ENCODE results near the gene UBAC2. TPM values are rescaled to one million over a fixed set of nuclear protein-coding genes. Genes with fewer than 3 reads are reported as not detected.

UBAC2 gene
- total RNA-seq, 1 experiment from 2014 or later, result 45.8 TPM

- no peak overlapping the region for H3K4me3 ChIP-seq (ENCODE audit: low read depth, low read length, poor library complexity, severe bottlenecking)
- POLR2A ChIA-PET (ENCODE audit: low non-redundant PET), result no interaction called here
- intact Hi-C loops (cut with micrococcal nuclease; ENCODE audit: unreplicated experiment), result no loop called here
- CTCF ChIA-PET, result no interaction called here
- H3K9me3 ChIP-seq (ENCODE audit: low read depth, low read length, poor library complexity, severe bottlenecking), result no peaks in the 10 kb centered on the region
- H3K4me1 ChIP-seq (ENCODE audit: insufficient read depth, low read length, poor library complexity, severe bottlenecking), result no peaks in the 10 kb centered on the region
- DNase-seq (ENCODE audit: low spot score), result no peak
- no peak for TF ChIP-seq EZH2 (IDR thresholded peaks at IDR 0.05; ENCODE audit: borderline replicate concordance, low read depth, low read length, poor library complexity, severe bottlenecking)
- no peak for TF ChIP-seq CTCF (conservative IDR thresholded peaks at IDR 0.05; ENCODE audit: low read depth, low read length)
- no peaks in the 10 kb centered on the region for H3K36me3 ChIP-seq (ENCODE audit: insufficient read depth, low read length, poor library complexity, severe bottlenecking)
- no peaks in the 10 kb centered on the region for H3K27me3 ChIP-seq (replicated peaks; ENCODE audit: insufficient read depth, low read depth, low read length, poor library complexity)
- no peak overlapping the region for H3K27ac ChIP-seq (ENCODE audit: low read depth, low read length, poor library complexity, severe bottlenecking)
- BruUV-seq (replicated peaks), result no TSS peak
These were observed 96.7 kb downstream of the UBAC2 start for GRCh38 chr13:99297331-99297730.

GRCh38 chr13:99298056-99298455 lies 97.4 kb downstream of the UBAC2 start:
- Histone ChIP-seq H3K4me1 (ENCODE audit: insufficient read depth, low read length, poor library complexity, severe bottlenecking) (no peaks in the 10 kb centered on the region), H3K4me3 (ENCODE audit: low read depth, low read length, poor library complexity, severe bottlenecking) (no peak overlapping the region), H3K36me3 (ENCODE audit: insufficient read depth, low read length, poor library complexity, severe bottlenecking) (no peaks in the 10 kb centered on the region), H3K9me3 (ENCODE audit: low read depth, low read length, poor library complexity, severe bottlenecking) (no peaks in the 10 kb centered on the region), H3K27ac (ENCODE audit: low read depth, low read length, poor library complexity, severe bottlenecking) (no peak overlapping the region), H3K27me3 (replicated peaks; ENCODE audit: insufficient read depth, low read depth, low read length, poor library complexity) (no peaks in the 10 kb centered on the region)
- no TSS peak for BruUV-seq (replicated peaks)
- ChIA-PET POLR2A (ENCODE audit: low non-redundant PET) (no interaction called here), CTCF (no interaction called here)
- no peak for DNase-seq (ENCODE audit: low spot score)
- TF ChIP-seq CTCF (conservative IDR thresholded peaks at IDR 0.05; ENCODE audit: low read depth, low read length) (no peak), EZH2 (IDR thresholded peaks at IDR 0.05; ENCODE audit: borderline replicate concordance, low read depth, low read length, poor library complexity, severe bottlenecking) (no peak)
- intact Hi-C loops (cut with micrococcal nuclease; ENCODE audit: unreplicated experiment), result no loop called here

GRCh38 chr13:99299256-99299919 lies 98.7 kb downstream of the UBAC2 start:
- H3K9me3 ChIP-seq (ENCODE audit: low read depth, low read length, poor library complexity, severe bottlenecking), result no peaks in the 10 kb centered on the region
- BruUV-seq (replicated peaks), result no TSS peak
- no peak overlapping the region for H3K27ac ChIP-seq (ENCODE audit: low read depth, low read length, poor library complexity, severe bottlenecking)
- CTCF ChIA-PET, result no interaction called here
- H3K4me3 ChIP-seq (ENCODE audit: low read depth, low read length, poor library complexity, severe bottlenecking), result no peak overlapping the region
- POLR2A ChIA-PET (ENCODE audit: low non-redundant PET), result no interaction called here
- intact Hi-C loops (cut with micrococcal nuclease; ENCODE audit: unreplicated experiment), result no loop called here
- DNase-seq (ENCODE audit: low spot score), result no peak
- H3K36me3 ChIP-seq (ENCODE audit: insufficient read depth, low read length, poor library complexity, severe bottlenecking), result no peaks in the 10 kb centered on the region
- no peaks in the 10 kb centered on the region for H3K4me1 ChIP-seq (ENCODE audit: insufficient read depth, low read length, poor library complexity, severe bottlenecking)
- TF ChIP-seq CTCF (conservative IDR thresholded peaks at IDR 0.05; ENCODE audit: low read depth, low read length) (no peak), EZH2 (IDR thresholded peaks at IDR 0.05; ENCODE audit: borderline replicate concordance, low read depth, low read length, poor library complexity, severe bottlenecking) (no peak)
- no peaks in the 10 kb centered on the region for H3K27me3 ChIP-seq (replicated peaks; ENCODE audit: insufficient read depth, low read depth, low read length, poor library complexity)
